ENCODE data around the gene HES3.
"Not testable (repeated sequence)": the region's sequence is repeated elsewhere in the genome, so short reads cannot be mapped to it uniquely, and the experiment has no call there.

Gene HES3

DNA sequence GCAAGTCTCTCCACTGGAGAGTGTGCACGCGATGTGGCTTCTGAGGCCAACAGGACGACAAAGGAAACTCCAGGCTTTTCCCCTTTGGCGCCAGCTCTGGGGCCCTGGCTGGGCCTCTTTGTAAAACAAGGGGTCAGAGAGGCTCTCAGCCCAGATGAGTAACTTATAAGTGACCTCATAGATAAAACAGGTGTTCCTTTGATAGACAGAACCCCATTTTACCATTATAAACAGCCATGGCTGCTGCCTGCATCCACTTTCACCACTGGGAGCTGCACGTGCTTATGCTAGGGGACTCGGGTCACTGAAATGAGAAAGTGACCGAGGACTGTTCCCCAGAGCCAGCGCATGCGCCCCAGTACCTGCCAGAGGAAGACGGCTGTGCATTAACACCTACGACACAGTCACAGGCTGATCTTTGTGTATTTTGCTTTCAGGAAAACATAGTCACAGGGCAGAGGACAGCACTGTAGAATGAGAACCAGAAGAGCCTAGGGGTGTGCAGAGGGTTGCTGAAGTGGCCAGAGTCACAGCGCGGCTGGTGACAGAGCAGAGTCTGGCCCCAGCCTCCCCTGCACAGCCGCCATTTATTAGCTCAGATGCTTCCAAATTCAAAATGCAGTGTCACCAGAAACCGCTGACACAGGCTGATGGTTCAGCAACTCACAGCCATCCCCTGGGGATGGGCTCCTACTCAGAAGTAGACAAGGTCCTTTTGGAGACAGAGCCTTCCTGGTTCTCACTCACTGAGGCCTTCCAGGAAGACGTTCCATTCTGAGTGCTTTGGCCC, 25.4 kb upstream of the HES3 start:
- DNase-seq, result no peak

DNA sequence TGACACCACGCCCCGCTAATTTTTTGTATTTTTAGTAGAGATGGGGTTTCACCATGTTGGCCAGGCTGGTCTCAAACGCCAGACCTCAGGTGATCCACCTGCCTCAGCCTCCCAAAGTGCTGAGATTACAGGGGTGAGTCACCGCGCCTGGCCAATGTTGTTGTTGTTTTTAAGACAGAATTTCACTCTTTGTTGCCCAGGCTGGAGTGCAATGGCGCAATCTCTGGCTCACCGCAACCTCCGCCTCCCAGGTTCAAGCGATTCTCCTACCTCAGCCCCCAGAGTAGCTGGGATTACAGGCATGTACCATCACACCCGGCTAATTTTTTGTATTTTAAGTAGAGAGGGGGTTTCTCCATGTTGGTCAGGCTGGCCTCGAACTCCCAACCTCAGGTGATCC, 24.3 kb upstream of the HES3 start:
- DNase-seq, result not testable (repeated sequence)

DNA sequence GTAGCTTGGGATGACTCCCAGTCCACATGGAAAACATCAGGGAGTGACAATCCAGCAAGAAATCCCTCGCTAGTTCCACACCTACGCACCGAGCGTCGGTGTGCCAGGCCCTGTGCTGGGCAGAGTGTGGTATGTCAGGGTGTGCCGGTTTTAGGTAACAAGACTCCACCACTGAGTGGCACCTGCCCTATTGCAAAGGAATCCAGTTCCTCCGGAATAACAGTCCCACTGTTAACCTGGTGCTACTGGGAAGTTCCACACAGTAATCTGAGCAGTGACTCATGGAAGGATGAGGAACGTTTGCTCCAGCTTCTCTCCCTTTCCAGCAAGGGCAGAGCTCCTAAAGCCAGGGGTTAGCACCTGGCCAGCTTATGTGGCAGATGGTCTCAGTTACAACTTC, 23.7 kb upstream of the HES3 start:
- DNase-seq, result no peak

DNA sequence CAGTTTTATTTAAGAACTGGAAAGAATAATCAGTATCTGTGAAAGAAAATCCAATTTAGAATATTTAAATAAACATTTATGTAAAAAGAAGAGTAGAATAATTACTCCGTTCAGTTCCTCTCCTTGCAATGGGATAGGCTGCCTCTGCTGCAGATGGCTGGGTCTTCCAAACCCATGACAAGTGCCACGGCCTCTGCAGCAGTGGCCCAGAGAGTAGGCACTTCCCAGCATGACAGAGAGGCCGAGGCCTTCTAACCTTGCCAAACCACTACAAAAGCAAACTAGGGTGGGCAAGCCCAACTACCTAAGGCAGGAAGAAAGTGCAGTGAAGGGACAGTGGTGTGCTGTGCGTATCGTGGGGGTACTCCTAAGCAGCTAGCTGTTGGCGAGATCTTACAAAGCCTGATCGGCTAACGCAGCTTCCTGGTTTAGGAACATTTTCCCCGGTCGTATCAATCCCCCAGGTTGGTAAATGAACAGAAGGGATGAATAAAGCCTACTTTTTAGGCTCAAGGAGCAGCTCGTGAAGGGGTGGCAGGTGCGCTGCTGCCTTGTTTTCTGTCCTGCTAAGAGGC, 22.7 kb upstream of the HES3 start:
- no peak for DNase-seq

DNA sequence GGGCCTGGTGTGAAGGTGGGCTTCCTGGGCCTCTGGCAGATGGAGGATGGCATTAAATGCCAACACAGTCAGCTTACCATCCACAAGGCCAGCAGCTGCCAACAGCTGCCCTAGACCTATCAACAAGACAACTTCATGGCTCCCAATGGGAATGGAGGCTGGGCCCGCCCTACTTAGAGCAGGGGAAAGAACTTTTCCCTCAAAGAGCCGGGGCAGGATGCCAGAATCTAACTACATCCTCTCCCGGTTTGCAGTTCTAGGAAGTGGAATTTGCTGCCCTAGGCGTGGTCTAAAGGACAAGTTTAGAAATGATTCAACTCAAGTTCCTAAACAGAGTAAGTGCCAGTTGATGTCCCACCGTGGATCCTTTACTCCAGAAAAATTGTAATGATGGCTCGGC, 21.3 kb upstream of the HES3 start:
- DNase-seq, result no peak

DNA sequence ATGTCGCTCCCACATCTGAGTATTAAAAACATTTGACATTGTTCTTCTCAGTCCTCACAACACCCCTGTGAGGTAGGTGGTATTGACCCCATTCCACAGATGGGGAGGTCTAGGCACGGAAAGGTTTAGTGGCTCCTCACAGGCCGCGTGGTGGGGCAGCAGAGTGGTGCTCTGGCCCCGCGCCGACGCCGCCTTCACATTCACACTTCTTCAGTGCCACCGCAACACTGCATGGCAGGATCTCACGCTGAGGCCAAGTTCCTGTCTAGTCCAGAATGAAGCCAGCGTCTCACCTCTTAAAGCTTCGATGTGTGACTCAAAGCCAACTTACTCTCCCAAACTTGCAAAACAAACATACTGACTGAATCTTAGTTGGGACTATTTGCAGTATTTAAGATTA, 20.4 kb upstream of the HES3 start:
- no peak for DNase-seq

DNA sequence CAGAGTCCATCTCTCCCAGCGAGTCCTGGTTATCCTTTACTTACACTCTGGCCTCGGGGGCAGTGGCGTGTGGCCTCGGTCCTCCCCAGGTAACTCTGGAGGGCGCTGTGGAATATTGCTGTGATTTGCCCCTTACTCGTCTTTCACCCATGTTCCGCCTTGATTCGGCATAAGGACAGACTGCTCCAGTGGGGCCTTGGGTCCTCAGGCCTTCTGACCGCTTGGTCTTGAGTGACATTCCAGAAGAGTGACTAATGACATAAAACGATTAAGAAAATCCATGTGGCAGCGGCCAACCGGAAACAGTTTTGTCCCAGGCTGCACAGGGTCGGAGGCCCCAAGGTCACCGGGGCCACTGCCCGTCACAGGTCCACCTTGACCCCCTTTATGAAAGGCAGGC, 19.3 kb upstream of the HES3 start:
- no peak for DNase-seq

DNA sequence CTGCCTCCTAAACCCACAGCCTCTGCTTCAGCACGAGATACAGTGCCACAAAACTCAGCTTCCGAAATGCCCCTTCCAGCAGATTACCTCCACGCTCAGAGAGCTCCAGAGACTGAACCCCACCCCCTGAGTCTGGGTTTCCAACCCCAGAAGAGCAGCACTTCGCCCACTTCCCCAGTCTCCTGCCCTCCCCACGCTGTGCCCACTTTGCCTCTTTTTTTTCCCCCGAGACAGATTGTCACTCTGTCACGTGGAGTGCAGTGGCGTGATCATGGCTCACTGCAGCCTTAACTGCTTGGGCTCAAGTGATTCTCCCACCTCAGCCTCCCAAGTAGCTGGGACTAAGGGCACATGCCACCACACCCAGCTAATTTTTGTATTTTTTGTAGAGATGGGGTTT, 18.3 kb upstream of the HES3 start:
- peak in 1 of 51 donors; percentile 24 for DNase-seq

DNA sequence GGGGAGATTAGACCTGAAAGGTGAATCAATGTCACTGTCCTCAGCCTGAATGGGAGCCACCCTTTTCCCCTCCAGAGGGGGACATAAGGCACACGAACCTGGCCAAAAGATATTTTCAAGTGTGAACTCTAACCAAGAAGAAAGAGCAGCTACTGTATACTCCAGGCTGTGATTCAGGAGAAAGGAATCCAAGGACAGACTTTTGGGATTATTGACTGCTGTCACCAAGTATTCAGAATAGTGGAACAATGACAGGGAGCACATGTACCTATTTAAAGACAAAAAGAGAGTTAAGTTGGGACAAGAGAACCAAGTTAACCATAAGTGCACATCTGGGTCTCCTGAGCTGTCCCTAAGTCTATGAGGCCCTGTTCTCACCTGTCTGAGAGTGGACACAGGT, 10.6 kb upstream of the HES3 start:
- no peak for DNase-seq

DNA sequence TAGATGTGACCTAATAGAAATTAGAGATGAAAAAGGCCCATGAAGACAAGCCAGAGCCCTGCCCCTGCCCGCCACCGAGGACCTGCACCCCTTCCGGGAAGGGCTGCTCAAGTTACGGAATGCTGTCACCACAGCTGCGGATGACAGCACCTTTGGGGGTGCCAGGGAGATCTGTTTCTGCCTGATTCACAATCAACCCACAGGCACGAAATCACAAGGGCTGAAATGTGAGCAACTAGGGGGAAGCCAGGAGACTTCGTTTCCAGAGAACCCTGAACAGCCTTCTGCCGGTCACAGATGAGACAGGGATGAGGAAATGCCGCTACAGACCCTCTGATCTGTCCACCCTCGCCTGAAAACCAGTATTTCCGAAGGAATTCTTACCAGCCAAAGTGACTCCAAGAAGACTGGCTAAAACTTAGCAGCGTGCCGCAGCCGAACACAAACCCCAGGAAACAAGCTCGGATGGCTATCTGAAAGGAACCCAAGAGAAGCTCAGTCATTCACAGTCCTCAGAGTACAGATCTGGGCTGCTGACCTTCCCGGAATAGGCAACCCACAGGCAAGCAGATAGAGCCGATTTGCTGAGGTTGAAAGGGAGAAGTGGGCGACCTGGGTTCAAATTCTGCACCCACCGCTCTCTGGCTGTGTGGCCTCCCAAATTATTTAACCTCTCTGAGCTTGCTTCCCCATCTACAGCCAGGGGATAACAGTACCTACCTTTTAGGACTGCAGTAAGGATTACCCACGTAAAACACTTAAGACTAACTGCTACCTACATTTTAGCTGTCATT, 9.3 kb upstream of the HES3 start:
- DNase-seq, result peak in 2 of 51 donors; percentile 7 to 50

DNA sequence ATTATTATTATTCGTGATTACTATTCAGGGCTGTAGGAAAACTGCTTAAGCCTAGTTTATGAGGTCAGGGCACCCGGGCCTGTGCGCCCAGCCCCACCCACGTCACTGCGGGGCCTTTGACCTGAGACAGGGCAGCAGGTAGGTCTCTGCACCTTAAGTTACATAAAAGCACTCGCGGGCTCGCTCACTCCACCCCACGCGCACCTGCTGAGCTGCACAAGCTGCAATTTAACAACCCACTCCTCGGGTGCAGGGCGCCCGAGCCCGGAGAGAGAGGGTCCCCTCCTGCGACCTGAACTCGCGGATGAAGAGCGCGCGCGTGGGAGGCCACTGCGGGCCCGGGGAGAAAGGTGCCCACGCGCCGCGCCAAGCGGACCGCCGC, 8.7 kb upstream of the HES3 start:
- DNase-seq, result peak in 4 of 51 donors; percentile 33 to 52 (median 38)

DNA sequence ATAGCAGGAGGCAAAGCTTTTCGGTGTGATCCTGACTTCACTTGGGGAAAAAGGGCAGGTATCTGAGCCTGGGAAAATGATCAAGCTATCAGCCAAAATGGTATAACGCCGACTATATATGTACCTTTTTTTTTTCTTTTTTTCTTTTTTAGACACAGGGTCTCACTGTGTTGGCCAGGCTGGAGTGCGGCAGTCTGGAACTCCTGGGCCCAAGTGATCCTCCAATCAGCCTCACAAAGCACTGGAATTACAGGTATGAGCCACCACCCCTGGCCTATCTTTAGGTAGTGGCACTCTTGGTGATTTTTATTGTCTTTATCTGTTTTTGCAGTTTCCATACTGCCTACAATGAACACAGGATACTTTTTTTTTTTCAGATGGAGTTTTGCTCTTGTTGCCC, 6.9 kb upstream of the HES3 start:
- no peak for DNase-seq

DNA sequence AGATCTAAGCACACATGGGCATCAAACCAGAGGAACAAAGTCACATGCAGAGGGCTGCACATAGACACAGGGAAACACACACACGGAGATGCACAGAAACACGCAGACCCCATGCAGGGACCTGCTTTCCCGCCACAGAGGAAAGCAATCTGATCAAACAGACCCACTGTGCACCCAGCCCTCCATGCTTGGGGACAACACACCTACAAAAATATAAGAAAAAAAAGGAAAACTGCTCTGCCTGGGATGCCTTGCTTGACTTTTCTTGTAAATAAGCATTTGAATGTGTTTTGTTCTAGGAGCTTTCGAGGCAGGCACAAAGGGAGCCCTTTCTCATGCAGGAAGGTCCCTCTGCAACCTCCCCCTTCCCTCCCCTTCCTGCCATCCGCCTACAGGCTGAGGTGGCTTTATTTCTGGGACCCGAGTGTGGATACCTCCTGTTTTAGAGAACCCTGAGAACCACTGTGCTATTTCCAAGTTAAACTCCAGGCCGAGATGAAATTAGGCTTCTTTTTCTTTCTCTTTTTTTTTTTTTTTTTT, 4.7 kb upstream of the HES3 start:
- no peak for DNase-seq

DNA sequence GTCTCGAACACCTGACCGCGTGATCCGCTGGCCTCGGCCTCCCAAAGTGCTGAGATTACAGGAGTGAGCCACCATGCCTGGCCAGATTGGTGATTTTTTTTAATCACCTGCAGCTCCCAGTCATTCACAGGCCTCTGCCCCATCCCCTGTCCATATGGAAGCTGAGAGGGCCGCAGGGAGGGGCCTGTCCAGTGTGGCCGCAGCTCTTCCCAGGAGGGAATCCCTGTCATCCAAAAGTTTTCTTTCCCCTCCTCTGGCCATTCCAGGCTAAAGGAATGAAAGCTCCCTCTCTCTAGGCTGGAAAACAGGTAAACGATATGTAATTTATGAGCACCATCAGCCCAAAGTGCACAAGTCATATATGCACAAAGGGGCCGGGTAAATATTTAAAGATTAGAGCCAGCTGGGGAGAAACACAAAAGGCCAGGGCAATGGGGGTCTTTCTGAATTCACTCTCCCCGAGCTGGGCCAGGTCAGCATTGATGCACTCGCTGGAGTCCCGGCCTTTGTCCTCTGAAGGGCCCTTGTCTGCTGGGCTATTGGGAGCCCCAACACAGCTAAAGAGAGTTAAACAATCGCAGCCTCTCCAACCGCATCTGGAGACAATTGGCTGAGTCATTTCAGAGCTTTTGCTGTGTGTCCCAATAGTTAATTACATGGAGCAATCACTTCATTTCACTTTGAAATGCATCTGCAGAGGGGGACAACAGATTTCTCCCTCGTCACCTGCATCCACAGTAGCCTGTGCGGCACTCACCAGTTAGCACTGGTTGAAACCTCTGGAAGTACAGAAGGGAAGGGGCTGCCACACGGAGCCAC, 3.8 kb upstream of the HES3 start:
- no peak for DNase-seq

DNA sequence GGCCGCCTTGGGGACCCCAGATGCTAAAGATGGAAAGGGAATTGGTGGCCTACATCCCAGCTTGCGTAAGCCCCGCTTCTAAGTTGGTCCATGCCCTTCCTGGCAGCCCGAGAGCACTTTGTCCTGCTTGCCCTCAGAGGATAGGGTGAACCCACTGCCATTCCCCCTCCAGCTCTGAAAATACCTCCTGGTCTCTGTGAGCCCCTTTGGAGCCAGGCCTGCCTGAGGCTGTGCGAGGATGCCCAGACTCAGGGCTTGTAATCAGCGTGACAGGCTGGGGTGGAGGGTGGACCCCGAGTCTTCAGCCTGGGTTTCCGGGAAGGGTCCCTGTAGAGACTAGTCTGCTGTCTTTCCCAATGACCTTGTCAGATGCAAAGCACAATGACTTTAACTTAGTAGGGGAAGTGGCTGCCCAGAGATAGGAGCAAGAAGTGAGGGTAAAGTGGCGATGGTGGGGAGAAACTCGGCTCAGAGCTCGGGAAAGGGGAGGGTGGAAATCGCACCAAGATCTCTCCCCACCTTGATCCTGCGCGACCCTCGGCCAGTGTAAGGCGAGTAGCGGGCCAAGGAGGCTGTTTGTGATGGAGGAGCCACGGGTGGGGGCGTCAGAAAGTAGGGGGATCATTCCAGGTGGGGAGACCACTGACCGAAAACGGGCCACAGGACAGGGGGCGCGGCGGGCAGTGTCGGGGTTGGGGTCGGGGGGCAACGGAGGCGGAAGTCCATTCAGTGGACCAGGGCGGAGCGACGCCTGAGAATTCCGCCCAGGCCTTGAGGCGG, 2.7 kb upstream of the HES3 start:
- DNase-seq, result no peak

DNA sequence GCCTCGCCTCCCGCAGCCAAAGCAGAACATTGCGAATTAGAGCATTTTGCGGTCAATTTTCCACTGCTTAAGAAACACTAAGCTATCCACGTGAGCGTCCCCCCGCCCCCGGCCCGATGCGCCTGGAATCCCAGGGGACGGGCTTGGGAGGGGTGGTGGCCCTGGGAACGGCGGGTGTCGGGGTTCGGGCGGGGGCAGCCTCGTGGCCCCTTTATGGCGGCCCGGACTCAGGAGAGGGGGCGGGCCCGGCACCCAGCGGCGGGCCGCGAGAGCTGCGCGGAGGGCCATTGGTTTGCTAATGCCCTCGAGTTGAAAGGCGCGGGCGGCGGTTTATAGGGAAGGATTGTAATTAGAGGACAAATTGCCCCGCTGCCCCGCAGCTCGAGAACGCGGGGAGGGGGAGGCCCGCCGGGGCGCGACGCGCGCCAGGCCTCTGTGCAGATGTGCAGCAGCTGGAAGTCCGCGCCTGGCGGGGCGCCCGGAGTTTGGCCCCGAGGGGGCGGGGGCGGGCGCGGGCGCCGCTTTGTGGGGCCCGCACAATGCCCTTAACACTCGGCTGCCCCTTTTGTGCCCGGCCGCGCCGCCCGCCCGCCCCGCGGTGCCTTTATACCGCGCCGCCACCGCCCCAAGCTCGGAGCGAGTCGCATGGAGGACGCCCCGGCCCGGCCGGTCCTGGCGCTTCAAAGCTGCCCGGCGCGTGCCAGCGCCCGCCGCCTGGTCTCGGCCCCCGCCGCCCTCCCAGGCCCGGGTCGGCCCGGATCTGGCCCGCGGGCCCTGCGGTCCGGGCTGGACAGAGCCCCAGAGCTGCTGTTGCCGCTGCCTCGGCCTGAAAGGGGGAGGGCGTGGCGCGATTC, 1.9 kb upstream of the HES3 start:
- peak in 8 of 51 donors; percentile 4 to 39 (median 12) for DNase-seq

DNA sequence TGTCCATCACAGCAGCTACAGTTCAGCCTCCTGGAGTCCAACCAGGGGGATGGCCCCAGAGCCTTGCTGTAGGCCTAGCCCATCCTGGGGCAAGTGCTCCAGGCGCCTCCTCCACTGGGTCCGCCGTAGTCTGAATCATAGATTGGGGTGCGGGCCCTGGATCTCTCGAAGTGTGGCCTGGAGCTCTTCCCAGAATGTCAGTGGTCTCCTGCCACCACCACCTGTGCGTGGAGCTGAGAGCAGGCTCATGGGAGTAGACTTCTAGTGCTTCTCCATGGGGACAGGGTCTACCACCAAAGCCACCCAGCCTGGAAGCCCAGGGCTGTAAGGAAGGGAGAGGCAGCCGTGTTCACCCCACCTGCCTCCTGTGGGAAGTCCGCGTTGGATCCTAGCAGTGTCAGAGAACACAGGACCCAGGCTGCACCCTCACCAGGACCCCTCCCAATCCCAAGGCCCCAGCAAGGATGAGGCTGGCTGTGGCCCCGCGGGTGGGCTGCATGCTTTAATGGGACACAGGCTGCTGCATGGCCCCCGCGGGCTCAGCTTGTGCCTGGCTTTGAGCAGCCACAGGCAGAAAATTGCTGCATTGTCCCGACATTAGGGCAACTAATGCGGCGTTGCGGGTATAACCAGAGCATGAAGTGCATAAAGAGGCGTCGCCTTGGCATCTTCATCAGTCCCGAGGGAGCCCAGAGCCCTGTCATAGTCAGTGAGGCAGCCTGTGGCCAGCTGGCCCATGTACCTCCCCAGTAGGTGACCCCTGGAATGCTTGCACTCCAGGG, 735 bp upstream of the HES3 start:
- DNase-seq, result no peak

DNA sequence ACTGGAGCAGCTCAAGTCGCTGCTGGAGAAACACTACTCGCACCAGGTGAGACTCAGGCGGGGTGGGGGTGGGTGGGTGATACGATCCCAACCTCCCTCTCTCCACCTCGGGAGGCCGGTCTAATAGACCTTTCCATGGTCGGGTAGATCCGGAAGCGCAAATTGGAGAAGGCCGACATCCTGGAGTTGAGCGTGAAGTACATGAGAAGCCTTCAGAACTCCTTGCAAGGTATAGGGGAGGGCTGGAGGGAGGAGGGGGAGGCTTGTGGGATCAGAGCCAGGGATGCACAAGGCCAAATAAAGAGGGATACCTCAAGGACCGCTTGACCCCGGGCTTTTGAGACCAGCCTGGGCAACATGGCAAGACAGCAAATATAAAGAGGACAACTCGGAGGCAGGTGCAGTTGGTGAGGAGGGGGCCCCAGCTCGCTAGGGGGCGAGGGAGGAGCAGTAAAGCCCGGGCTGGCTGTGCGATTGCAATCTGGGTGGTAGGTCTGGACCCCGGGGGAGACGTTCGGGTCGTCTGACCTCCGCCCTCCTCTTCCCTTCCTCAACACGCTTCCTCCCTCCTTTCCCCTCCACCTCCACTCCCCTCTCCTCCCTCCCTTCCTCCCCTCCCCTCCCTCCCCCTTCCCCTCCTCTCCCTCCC, 546 bp downstream of the HES3 start:
- DNase-seq, result no peak
